ENCODE measurements around the gene PGA5.
A peak's percentile ranks its signal among the peaks of the same experiment; 100 is the strongest.
"Not testable (repeated sequence)": the region's sequence is repeated elsewhere in the genome, so short reads cannot be mapped to it uniquely, and the experiment has no call there.

Gene PGA5

GRCh38 chr11:61226457-61227137, 14.4 kb upstream of the PGA5 start:
- not testable (repeated sequence) for DNase-seq (ENCODE audit: low read depth)

GRCh38 chr11:61229458-61229857, 11.5 kb upstream of the PGA5 start:
- DNase-seq (ENCODE audit: low read depth), result not testable (repeated sequence)

GRCh38 chr11:61231033-61231432, 9.9 kb upstream of the PGA5 start:
- not testable (repeated sequence) for DNase-seq (ENCODE audit: low read depth)

- DNase-seq (ENCODE audit: low read depth), result not testable (repeated sequence)
Measured at GRCh38 chr11:61231585-61231984, 9.4 kb upstream of the PGA5 start.

GRCh38 chr11:61232548-61233145, 8.3 kb upstream of the PGA5 start:
- DNase-seq (ENCODE audit: low read depth), result not testable (repeated sequence)

GRCh38 chr11:61237130-61237529, 3.8 kb upstream of the PGA5 start:
- DNase-seq (ENCODE audit: low read depth), result not testable (repeated sequence)

- DNase-seq (ENCODE audit: low read depth), result not testable (repeated sequence)
Measured at GRCh38 chr11:61240288-61240687, 687 bp upstream of the PGA5 start.

GRCh38 chr11:61241526-61241925, 551 bp downstream of the PGA5 start:
- not testable (repeated sequence) for DNase-seq (ENCODE audit: low read depth)

- DNase-seq (ENCODE audit: low read depth), result not testable (repeated sequence)
Measured at GRCh38 chr11:61245284-61245964, 4.4 kb downstream of the PGA5 start.

GRCh38 chr11:61248071-61248470, 7.1 kb downstream of the PGA5 start:
- DNase-seq (ENCODE audit: low read depth), result not testable (repeated sequence)

GRCh38 chr11:61249201-61249600, 8.2 kb downstream of the PGA5 start:
- DNase-seq (ENCODE audit: low read depth), result not testable (repeated sequence)

- not testable (repeated sequence) for DNase-seq (ENCODE audit: low read depth)
Measured at GRCh38 chr11:61250796-61251765, 10.1 kb downstream of the PGA5 start.

GRCh38 chr11:61252332-61252731, 11.4 kb downstream of the PGA5 start:
- not testable (repeated sequence) for DNase-seq (ENCODE audit: low read depth)

GRCh38 chr11:61254403-61255025, 13.5 kb downstream of the PGA5 start:
- DNase-seq (ENCODE audit: low read depth), result peak; percentile 31

GRCh38 chr11:61256710-61257482, 15.9 kb downstream of the PGA5 start:
- DNase-seq (ENCODE audit: low read depth), result no peak

GRCh38 chr11:61258546-61258945, 17.6 kb downstream of the PGA5 start:
- DNase-seq (ENCODE audit: low read depth), result no peak

- no peak for DNase-seq (ENCODE audit: low read depth)
Measured at GRCh38 chr11:61259363-61259762, 18.4 kb downstream of the PGA5 start.

- DNase-seq (ENCODE audit: low read depth), result no peak
Measured at GRCh38 chr11:61264371-61264770, 23.4 kb downstream of the PGA5 start.

- no peak for DNase-seq (ENCODE audit: low read depth)
Measured at GRCh38 chr11:61264795-61265194, 23.8 kb downstream of the PGA5 start.

GRCh38 chr11:61265357-61265756, 24.4 kb downstream of the PGA5 start:
- no peak for DNase-seq (ENCODE audit: low read depth)

- no peak for DNase-seq (ENCODE audit: low read depth)
Measured at GRCh38 chr11:61266602-61267001, 25.6 kb downstream of the PGA5 start.
